ENCODE measurements around the gene MYL3.

Gene MYL3

DNA sequence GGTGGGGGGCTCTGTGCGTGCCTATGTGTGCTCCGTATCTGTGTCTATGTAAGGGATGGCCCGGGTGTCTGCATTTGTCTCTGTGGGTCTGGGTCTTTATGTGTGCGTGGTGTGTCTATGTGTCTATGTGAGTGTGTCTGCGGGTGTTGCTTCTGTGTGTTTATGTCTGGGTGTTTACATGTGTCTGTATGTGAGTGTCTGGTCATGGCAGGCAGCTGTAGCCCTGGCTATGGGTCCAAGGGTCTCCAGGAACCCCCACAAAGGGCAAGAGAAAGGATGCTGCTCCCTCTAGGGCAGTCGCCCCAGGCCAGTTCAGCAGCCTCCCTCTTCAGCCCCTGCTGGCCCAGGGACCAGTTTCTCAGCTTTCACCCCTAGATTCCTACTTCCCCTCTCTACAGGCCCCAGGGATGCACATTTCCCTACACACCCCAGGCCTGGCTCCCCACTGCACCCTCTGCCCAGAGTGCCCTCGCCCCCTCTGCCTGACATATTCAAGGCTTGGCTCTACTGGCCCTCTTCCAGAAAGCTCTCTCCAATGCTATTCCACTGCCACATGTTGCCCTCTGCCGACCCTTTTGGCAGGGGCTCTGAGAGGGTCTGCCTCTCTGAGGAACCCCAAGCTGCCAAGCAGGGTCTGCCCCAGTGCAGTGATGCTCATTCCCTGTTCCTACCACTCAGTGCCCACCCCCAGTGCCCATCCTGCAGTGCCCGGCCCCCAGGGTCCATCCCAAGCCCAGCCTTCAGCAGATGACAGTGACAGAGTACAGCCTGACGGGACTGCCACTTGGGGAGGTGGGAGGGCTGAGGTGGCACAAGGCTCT, 1.0 kb upstream of the MYL3 start:
- no peak for DNase-seq

DNA sequence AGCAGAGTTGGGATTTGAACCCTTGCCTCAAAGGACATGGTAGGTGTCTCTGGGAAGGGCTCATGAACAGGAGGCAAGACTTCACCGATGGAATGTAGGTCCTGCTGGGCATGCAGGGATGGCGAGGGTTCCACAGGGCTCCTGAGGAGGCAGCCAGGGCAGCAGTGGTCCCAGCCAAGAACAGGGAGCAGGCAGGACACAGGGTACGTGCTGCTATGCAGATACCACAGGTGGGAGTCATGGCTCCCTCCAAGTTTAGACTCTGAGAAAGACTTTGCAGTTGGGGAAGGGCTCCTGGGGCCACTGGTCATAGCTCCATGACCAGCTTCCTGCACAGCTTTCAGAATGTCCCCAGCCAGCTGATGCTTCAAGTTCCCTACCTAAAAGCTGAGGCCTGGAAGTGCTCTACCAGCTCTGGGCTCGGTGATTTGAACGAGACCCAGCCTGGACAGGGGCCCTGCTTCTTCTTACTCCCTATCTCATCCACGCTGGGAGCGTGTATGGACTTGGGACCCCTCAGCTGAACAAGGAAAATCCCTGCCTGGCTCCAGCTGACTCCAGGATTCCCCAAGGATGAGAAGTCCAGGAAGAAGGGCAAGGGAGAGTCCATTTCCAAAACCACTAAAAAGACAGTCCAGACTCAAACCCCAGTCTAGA, 747 bp downstream of the MYL3 start:
- DNase-seq: no peak

DNA sequence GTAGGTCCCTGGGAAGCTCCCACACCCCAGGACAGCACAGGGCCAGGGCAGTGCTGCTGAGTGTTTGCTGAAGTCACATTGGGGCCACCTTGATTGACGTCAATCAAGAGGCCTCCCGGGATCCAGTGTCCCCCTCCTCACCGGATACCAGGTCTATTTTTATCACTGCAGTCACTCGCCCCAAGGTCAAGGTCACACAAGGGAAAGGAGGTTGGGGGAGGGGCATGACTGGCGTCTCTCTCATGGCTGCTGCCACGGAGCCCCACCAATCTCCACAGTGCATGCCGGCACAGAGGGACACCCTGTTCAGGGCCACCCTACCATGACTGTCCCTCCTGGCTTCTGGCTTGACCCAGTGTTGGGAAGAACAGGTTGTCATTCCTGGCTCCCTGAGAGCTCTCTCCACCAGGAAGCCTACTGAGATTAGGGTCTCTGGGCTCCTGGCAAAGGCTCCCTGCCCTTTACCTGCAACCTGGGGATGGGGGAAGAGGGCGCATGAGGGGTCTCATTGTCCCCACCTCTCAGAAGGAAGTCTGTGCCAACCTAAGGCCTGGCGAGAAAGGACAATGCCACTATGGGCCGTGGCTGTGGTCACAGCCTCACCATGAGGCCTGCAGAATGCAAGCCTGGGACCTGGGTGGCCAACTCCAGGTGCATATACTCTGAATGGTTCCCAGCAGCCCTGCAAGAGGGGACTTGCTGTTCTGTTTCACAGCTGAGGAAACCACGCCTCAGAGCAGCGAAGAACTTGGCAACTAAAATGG, 1.5 kb downstream of the MYL3 start:
- no peak for DNase-seq

DNA sequence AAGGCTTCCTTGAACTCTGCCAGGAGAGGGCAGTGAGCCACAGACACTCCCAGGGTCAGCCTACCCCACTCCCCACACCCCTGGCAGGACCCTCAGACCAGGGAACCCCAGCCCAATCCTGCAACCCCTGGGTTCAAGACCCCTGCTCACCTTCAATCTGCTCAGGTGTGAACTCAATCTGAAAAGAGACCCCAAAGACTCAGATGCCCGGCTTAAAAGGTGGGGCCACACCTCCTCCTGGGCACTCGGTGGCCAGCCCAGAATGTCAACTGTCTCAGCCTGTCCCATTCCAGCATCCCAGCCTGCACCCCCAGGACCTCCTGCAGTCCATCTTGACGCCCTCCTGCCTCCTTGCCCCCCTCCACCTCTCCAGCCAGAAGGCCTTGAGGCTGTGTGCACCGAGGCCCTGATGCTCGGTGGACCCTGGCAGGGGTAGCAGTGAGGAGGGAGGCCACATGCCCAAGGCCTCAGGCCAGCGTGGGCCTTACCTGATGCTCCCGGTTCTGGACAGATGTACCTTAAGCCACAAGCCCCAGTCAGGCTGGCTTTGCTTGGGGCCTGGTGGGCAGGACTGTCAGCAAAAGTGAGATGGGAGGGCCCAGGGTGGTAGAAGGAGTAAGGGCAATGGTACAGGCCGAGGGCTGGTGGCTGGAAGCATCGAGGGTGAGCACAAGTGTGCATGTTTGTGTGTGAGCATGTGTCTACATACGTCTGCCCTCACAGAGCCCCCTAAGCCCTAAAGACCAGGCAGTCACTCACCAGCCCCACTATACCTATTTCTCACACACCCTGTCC, 2.2 kb downstream of the MYL3 start:
- DNase-seq: no peak

DNA sequence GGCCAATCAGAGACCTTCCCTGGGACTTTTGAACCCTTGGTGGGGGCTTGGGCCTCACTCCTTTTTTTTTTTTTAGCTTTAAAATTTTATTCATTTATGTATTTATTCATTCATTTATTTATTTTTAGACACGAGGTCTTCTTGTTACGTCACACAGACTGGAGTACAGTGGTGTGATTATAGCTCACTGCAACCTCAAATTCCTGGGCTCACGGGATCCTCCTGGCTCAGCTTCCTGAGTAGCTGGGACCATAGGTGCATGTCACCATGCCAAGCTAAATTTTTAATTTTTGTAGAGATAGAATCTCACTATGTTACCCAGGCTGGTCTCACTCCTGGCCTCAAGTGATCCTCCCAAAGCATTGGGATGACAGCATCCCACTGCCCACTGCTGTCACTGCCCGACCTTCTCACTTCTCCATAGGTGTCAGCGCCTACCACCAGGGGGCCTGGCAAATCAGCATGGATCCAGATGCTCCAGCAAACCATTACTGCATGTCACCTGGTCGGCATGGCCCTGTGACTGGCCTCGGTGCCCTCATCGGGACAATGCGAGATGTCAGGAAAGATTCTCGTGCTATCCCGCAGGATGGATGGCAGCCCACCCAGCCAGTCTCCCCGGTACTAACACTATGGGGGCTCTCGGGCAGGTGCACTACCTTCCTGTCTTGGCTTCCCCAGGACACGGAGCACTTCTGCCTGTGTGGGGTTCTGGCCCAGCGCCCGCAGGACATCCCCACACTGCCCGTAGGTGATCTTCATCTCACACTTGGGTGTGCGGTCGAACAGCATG, 3.0 kb downstream of the MYL3 start:
- DNase-seq: no peak

DNA sequence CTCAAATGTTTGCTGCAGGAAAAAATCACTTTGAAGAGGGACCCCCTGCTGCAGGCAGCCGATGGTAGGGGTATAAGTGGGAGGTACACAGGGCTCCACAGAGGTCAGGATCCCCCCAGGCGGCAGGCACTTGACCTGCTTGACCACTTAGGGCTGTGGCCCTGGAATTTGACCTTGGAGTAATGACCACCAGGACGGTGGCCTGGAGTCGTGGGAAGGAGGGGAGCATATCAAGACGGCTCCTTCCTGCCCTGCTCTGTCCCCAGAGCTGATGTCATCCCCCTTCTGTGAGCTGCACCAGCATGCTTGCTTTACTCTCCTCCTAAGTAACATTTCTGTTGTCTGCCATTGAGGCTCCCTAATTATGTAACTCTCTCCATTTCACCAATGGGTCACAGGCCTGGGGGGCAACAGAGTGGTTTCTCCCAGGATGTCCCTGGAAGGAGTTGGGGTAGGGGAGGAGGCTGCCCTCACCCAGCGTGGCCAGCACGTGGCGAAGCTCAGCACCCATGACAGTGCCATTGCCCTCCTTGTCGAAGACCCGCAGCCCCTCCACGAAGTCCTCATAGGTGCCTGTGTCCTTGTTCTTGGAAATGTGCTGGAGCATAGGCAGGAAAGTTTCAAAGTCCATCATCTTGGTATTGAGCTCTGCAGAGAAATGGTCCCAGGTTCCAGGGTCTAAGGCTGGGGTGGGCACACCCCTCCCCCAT, 4.1 kb downstream of the MYL3 start:
- no peak for DNase-seq

DNA sequence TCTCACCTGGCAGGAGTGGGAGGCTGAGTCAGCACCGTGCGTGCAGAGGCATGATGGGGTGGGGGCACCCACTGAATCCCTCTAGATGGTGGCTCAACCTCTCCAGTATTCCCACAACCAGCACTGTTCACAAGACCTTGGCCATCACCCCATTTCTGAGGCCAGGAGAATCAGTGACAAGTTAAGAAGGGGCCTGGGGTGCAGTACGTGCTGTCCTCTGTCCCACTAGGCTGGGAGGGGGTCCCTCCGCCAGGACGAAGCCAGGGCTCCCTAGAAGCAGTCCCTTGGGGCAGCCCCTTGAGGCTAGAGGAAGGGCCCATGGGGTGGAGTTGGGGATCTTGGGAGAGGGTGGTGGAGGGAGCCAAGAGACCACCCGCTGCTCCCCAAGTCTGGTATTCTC, 4.8 kb downstream of the MYL3 start:
- DNase-seq: no peak

DNA sequence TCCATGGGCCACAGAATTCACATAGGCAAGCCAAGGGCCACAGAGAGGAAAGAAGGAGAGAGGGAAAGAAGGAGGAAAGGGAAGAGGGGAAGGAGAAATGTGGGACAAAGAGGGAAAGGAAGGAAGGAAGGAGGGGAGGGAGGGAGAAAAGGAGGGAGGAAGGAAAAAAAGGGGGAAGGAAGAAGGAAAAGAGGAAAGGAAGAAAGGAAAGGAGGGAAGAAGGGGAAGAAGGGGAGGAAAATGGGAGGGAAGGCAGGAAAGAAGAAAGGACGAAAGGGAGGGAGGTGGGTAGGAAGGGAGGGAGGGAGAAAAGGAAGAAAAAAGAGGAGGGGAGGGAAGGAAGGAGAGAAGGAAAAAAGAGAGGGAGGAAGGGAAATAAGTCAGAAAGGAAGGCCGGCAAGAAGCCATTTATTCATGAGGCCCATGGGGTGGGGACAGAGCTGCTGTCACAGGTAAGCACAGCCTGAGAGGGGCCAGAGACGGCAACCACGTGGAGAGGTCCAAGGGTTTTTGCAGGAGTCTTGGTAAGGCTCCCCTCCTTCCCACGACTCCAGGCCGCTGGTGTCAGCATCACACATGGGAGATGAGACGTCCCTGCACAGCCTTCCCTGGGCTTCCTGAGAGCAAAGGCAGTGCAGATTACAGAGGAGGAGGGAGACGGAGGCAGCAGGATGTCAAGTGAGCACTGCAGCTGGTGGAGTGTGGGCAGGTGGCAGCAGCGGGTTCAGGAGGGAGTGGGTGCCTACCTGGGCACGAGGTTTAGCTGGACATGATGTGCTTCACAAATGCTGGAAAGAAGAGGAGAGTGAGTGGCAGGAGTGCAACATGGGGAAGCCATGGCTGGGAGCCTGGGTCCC, 5.5 kb downstream of the MYL3 start:
- DNase-seq: no peak

DNA sequence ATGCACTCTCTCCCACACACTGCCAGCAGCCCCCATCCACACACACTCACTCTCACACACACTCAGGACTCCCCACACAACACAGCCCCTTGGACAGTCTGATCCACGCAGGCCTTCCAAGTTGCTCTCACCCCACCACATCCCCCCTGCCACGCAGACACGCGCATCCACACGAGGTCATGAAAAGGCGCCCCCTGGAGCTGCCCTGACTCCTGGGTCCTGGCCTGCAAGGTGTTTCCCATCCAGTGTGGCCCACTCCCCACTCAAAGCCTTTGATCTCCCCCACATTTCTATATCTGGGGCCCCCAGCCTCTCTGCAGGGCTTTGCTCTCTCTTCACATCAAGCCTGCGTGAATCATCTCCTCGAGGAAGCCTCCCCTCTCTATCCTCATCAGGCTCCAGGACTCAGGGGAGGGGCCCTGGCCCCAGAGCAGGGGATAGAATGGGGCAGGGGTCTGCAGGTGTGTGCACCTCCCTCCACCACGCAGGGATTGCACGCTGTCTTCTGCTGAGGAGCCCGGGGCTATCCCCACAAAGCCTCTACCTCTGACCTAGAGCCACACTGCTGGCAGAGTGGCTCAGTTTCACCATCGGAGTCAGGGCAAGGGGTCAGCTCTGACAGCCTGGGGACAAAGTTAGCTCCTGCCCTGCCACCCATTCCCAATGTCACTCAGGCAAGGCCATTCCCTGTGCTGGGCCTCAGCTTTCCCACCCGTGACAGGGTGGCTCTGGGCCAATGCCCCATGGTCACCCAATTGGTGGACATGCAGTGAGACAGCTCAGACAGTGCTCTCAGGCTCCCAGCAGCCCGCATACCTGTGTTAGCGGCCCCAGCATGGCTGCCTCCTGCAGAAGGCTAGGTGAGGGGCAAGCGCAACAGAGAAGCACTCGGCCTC, 6.4 kb downstream of the MYL3 start:
- DNase-seq: no peak

DNA sequence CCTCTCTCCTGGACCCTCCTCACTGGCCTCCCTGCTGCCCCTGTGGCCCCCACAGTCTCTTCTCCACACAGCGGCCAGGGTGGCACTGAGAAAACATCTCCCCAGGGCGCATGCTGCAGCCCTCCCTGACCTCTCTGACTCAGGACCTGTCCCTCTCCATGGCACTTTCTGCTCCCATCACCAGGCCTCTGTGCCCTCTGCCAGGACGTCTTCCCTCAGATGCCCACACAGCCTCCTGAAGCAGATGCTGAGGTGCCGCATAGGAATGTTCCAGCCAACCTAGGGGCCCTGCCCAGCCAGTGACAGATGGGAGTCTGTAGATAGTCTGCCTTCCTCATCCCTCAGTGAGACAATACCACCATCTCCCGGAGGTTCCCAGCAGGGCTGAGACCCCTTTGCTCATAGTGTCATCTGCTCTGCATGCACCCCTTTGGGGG, 8.7 kb downstream of the MYL3 start:
- DNase-seq: no peak

DNA sequence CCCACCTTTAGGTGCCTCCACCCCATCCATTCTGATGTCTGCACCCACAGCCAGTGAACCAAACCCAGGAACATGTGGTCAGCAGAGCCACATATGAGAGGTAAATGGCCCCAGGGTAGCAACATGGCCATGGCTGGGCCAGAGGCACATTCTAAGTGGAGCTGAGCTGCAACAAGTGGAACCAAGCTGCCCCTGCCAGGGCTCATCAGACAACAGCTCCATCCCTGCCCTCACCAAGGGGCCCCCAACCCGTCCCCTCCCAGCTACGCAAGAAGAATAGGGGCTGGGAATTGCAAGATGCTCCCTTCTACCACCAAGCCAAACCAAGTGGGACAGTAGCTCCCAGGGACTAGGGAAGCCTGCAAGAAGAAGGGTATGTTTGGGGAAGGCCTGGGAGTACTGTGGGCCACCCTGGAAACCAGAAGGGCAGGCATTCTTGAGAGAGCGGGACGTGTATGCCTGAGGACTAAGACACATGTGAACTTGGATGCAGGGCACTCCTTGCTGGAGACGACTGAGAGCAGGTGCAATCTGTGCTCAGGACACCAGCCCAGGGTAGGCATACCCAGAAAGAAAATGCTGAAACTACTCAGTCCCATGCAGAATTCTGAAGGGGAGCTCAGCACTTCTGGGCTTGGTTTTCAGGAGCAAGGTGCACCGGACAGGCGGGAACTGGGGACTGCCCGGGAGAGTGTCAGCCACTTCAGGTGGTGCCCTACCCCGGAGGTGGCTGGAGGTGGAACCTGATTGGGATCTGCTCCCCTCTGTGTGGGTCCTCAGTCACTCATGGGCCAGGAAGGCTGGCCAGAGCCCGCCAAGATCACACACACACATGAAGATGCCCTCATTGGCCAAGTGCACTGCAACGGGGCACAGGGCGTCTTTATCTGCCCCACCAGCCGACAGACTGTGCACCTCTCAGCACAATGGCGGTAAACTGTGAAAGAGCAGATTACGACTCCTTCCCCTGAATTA, 9.5 kb downstream of the MYL3 start:
- DNase-seq: no peak

DNA sequence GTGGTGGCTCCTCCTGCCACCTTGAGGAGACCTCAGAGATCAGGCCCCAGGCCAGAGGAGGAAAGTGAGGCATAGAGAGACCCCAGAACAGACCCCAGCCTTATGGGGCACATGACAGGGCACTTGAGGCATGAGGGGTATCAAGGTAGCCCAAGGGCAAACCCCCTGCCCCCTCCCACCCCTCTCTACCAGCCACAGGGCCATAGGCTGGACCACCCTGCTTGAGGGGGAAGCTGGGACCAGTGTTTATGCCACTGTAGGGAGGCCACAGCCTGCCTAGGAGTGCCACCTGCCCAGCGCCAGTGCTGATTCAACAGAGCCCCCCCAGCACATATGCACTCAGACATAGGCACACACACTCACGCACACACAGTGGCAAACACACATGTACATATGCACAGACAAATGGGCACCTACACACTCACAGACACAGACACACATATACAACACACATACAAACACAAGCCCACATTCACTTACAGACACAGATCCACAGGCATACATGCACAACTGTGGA, 10.3 kb downstream of the MYL3 start:
- no peak for DNase-seq

DNA sequence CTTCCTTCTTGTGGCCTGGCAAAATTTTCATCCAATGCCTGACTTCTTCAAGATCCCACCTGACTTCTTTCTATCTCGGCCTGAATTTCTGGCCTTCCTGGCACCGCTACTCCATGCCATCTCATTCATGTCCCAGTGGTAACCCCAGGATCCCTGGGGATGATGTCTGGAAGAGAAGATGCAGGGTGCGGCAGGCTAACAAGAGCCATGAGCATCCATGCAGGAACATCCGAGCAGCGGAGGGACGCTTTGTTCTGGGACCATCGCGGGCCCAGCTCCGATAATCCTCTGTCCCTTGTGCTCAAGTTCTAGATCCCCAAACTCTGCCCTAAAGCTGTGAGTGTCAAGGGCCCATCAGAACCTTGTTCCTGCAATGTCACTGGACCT, 10.9 kb downstream of the MYL3 start:
- DNase-seq: no peak

DNA sequence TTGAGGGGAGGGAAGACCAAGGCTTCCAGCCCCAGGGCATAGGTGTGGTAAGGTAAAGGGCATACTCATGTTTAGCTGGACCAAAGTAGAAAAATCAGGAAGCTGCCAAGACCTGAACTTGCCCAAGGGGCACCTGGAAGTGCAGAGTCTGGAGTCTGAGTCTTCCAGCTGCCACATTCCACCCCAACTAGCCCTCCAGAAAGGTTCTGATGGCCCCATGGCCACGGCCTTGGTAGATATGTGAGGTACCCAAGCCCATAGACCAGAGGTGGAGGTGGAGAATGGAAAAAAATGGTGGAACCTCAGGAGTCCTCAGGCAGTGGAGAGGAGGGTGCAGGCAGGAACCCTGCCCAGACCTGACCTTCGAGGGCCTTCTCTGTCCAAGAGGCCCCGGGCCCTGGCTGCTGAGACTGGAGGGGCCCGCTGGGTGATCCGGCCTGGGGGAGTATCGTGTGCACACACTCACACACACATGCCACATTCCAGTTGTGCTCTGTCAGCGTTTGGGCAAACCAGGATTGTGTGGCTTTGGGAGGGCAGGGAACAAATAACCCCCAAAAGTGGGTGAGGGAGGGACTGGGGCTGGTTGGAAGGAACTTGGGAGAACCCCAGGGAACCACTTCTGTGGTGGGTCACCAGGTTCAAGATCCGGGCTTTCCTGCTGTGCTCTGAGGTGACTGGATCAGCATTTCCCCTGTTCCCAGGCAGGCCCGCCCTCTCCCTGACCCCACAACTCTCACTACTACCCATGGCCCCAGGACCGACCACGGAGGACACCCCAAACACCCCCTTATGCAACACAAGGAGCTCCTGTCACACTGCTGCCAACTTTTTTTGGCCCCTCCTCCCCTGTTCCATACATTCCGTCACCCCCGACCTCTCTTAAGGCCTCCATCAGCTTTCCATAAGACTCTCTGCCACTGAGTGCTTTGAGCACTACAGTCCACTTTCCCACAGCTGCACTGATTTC, 11.6 kb downstream of the MYL3 start:
- no peak for DNase-seq

DNA sequence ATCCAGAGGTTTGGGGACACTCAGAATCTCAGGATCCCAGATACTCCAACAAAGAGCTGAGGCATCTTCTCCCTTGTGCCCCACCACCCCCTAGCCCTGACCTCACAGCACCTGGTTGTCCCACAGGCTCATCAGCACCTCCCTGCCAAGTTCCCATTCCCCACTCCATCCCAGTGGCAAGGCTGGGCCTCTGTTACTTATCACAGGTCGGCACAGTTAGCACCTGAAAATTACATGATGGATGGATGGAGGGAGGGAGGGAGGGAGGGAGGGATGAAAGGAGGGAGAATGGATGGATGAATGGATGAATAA, 12.8 kb downstream of the MYL3 start:
- DNase-seq: no peak

DNA sequence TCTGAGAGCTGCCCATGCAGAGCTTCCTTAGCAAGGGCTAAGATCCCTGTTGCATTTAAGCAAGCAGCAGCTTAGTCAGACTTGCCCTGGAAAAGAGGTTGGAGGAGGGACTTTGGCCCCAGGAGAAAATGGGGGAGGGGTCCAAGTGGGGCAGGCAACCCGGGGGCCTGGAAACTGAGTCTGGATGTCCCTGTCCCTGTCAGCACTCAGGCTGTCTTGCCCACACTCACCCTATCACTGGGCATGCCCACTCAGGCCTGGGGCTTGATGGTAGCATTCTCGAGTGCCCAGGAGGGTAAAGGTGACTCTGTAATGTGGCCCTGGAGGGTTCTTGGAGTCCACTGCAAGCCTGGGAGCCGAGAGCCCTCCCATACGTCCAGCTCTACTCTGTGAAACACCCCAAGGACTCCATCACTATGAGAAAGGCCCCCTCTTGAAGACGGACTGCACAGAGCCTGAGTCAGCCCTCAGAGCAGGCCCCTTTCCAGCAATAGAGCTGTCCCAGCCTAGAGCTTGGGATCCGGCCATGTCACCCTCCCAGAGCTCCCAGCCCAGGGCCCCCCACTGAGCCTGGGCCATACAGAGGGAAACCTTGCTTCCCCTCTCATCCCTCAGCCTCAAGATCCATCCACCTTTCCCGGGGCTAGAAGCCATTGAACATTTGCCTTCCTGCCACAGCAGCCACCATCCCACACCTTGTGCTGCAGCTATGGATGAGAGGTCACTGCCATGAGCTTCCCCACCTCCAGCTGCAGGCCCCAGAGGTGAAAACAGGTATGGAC, 13.4 kb downstream of the MYL3 start:
- DNase-seq: no peak

Data from GF-D8 (cell line).